Osteocyte (in vitro differentiated cells): ENCODE data around the gene ERCC6L2. TPM values are rescaled to one million over a fixed set of nuclear protein-coding genes. Genes with fewer than 3 reads are reported as not detected.

Experiments used
- DNase-seq: peaks from one replicate; pipeline ENCODE4 v3.0.0; 2021; ENCODE audit warnings: mixed read lengths; ENCODE audit not compliant: unreplicated experiment; ENCODE audit errors: extremely low spot score
- H3K27ac Mint-ChIP-seq: one replicate; pipeline ENCODE4 v1.8.0; 2021; ENCODE audit warnings: mild to moderate bottlenecking, mixed read lengths; ENCODE audit not compliant: unreplicated experiment
- H3K27me3 Mint-ChIP-seq: one replicate; pipeline ENCODE4 v1.8.0; 2021; ENCODE audit warnings: mixed read lengths; ENCODE audit not compliant: unreplicated experiment
- H3K36me3 Mint-ChIP-seq: one replicate; pipeline ENCODE4 v1.8.0; 2021; ENCODE audit warnings: mixed read lengths; ENCODE audit not compliant: unreplicated experiment
- H3K4me1 Mint-ChIP-seq: one replicate; pipeline ENCODE4 v1.8.0; 2021; ENCODE audit warnings: mixed read lengths; ENCODE audit not compliant: unreplicated experiment
- H3K4me3 Mint-ChIP-seq: one replicate; pipeline ENCODE4 v1.8.0; 2021; ENCODE audit warnings: mild to moderate bottlenecking, moderate library complexity, mixed read lengths; ENCODE audit not compliant: unreplicated experiment
- H3K9me3 Mint-ChIP-seq: one replicate; pipeline ENCODE4 v1.8.0; 2021; ENCODE audit warnings: mixed read lengths; ENCODE audit not compliant: unreplicated experiment
- CTCF ChIP-seq: fragments of 200-600 bp; sonication (generic); IDR thresholded peaks from 2 replicates; pipeline ENCODE4 v1.5.0; 2021; ENCODE audit warnings: antibody characterized with exemption, mild to moderate bottlenecking, moderate library complexity
- total RNA-seq: library from RNA; stranded (reverse); gene quantifications from 2 replicates; pipeline ENCODE4 v1.2.1, GENCODE V29; 2021

ERCC6L2 gene
- total RNA-seq, 1 donor from 2014 or later = 50.5 TPM

- H3K4me1 Mint-ChIP-seq = peaks cover 3% of the 10 kb centered on the region
These were observed 130.9 kb downstream of the ERCC6L2 start for GRCh38 chr9:96006296-96006879.

DNA sequence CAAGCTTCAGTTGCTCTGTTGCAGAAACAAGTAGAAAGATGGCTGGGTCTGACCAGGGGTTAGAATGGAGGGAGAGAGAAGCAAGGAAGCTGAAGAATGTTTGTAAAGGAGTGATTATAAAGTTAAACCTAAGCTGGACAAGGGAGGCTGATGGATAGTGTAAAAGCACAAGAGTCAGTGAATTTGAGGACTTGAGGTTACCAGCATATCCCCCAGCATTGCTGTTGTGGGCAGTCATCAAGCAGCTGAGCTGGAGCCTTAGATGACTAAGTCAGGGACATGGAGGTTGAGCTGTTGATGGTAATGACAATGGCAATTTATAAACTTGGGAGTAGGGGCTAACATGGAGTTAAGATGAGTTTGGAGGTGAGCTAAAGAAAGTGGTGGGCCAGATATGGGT, 131.5 kb downstream of the ERCC6L2 start:
- Mint-ChIP-seq H3K4me3 (no peak overlapping the region), H3K27me3 (no peaks in the 10 kb centered on the region), H3K9me3 (no peaks in the 10 kb centered on the region), H3K27ac (no peak overlapping the region), H3K4me1 (peaks cover 3% of the 10 kb centered on the region), H3K36me3 (peaks cover 35% of the 10 kb centered on the region)
- no peak for DNase-seq
- TF ChIP-seq CTCF = no peak

More at GRCh38 chr9:96006296-96006879, 130.9 kb downstream of the ERCC6L2 start:
- no peak overlapping the region for H3K27ac Mint-ChIP-seq
- no peaks in the 10 kb centered on the region for H3K9me3 Mint-ChIP-seq
- no peak for DNase-seq
- TF ChIP-seq CTCF = no peak
- H3K27me3 Mint-ChIP-seq = no peaks in the 10 kb centered on the region
- peaks cover 31% of the 10 kb centered on the region for H3K36me3 Mint-ChIP-seq
- no peak overlapping the region for H3K4me3 Mint-ChIP-seq

- Mint-ChIP-seq H3K36me3 (peaks cover 34% of the 10 kb centered on the region), H3K4me3 (no peak overlapping the region), H3K27ac (no peak overlapping the region), H3K9me3 (no peaks in the 10 kb centered on the region), H3K4me1 (peaks cover 3% of the 10 kb centered on the region), H3K27me3 (no peaks in the 10 kb centered on the region)
- no peak for DNase-seq
- TF ChIP-seq CTCF = no peak
These were observed 133.2 kb downstream of the ERCC6L2 start for GRCh38 chr9:96008502-96009222.

DNA sequence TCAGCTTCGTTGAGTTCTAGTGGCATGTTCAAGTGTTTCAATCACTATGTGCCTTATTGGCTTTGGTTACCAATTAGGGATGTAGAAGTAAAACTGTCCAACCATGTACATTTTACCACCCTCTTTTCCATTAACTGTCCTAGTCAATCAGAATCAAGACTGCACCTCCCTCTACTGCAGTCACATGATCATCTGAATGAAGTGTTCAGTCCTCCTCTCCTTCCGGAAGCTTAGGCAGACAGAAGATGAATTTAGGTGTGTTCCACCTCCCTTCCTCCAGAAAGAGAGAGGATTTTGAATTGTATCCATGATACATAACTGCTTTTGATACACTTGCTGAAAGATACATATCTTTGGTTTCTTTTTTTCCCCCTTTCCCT, 133.7 kb downstream of the ERCC6L2 start:
- no peak for TF ChIP-seq CTCF
- no peak overlapping the region for H3K4me3 Mint-ChIP-seq
- peaks cover 38% of the 10 kb centered on the region for H3K36me3 Mint-ChIP-seq
- H3K4me1 Mint-ChIP-seq = peaks cover 3% of the 10 kb centered on the region
- no peak overlapping the region for H3K27ac Mint-ChIP-seq
- H3K27me3 Mint-ChIP-seq = no peaks in the 10 kb centered on the region
- no peak for DNase-seq
- H3K9me3 Mint-ChIP-seq = no peaks in the 10 kb centered on the region

- Mint-ChIP-seq H3K4me1 (peaks cover 3% of the 10 kb centered on the region), H3K27me3 (no peaks in the 10 kb centered on the region), H3K27ac (no peak overlapping the region), H3K9me3 (no peaks in the 10 kb centered on the region), H3K36me3 (peaks cover 39% of the 10 kb centered on the region), H3K4me3 (no peak overlapping the region)
- no peak for DNase-seq
- no peak for TF ChIP-seq CTCF
These were observed 134.4 kb downstream of the ERCC6L2 start for GRCh38 chr9:96009690-96010472.
